NCI-H1105 treated with DMSO at 0.1 percent for 48 hours (cell line): ENCODE measurements around the gene SAMD10.
"Not testable (repeated sequence)": the region's sequence is repeated elsewhere in the genome, so short reads cannot be mapped to it uniquely, and the experiment has no call there.

ENCODE experiments used
- DNase-seq: peaks from one replicate; lab custom pipeline; 2025; lab: John Stamatoyannopoulos, UW

Gene SAMD10

GRCh38 chr20:64001607-64002011 lies 22.2 kb upstream of the SAMD10 start:
- DNase-seq, result peak; percentile 37

DNA sequence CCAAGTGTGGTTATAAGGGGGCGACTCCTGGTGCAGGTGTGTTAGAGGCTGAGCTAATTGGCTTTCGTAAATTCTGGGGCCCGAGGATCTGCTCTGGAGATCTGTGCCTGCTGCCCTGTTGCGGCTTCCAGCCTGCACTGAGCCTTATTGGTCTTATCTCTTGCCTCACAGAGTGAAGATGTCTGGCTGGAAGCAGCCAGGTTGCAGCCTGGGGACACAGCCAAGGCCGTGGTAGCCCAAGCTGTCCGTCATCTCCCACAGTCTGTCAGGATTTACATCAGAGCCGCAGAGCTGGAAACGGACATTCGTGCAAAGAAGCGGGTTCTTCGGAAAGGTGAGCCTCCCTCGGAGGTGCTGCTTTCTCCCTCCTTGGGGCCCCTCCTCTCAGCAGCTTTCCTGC lies 21.5 kb upstream of the SAMD10 start:
- DNase-seq, result no peak

- DNase-seq, result no peak
Observed at GRCh38 chr20:63982937-63983336, 3.5 kb upstream of the SAMD10 start.

GRCh38 chr20:63980806-63981728 lies 1.6 kb upstream of the SAMD10 start, which contains the start of gene PRPF6:
TSS of gene PRPF6 (plus strand) at chr20:63981132. CDS start at chr20:63981246, 114 bp downstream.
- DNase-seq, result peak; percentile 96

GRCh38 chr20:63980317-63980805 lies 919 bp upstream of the SAMD10 start:
- no peak for DNase-seq

DNA sequence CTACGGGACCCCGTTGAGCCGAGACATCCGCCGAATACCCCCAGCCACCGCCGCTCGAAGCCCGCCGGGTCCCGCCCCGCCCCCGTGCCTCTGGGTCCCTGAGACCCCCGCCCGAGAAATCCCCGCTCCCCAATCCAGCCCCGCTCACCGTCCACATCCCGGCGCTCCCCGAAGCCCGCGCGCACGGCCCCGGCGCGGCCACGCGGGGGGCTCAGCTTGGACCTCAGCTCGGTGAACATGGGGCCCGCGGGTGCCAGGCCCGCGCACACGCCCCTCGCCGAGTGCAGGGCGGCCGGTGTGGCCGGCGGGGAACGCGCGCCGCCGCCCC lies 249 bp downstream of the SAMD10 start:
- DNase-seq, result no peak

GRCh38 chr20:63978319-63979228 lies 868 bp downstream of the SAMD10 start:
- peak; percentile 12 for DNase-seq

DNA sequence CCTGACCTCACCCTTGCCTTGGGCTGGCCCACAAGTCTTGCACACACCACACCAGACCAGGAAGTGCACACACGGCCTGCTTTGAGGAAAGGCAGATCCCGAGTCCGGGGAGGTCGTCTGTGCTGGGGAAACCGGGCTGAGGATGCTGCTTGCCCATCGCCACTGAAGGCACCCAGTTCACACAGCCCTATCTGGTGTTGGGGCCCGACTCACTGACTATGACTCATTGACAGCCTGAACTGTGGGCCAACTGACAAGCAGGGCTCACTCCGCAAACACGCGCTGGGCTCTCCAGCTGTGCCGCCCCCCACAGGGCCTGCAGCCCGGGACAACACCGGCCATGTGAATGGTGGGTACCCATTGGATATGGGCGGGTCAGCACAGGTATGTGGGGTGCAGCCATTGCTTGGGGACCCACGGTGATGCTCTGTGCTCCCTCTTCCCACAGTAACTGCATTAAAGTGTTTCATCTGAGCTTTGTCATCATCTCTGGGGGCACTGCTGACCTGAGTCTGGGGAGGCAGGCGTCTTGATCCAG lies 1.6 kb downstream of the SAMD10 start:
- DNase-seq, result no peak

- no peak for DNase-seq
Observed at GRCh38 chr20:63976980-63977738, 2.3 kb downstream of the SAMD10 start.

- DNase-seq, result not testable (repeated sequence)
Observed at GRCh38 chr20:63976511-63976910, 2.9 kb downstream of the SAMD10 start.

DNA sequence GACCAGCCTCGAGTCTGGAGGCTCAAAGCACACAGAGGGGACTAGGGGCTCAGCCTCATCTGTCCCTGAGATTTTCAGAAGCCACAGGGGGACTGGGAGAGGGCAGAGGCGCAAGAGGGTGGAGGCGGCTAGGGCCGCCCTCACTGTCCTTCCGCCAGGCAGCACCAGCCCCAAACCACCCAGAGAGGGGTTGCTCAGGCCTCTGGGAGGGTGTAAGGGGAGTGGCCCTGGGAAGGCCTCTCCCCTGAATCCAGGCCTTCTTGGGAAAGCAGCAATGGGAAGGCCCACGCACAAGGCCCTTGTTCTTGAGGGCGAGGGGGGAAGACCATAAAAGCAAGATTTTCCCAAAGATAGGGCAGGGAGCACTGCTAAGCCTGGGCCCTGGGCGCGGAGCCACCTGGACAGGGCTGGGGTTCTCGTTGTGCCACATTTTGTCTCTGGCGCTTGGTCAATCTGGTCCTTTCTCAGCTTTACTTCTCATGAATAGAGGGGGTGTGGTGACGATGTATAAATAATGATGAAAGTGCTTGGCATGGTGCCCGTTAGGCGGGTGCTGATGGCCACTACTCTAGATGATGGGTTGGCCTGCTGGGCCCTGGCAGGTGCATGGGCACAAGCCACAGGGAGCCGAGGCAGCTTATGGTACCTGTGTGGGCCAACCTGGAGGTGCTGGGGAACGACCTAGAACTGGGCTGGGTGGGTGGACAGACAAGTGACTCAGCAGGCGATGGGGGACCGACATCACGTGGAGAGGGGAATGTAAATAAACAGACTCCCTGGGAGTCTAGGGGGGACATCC lies 4.8 kb downstream of the SAMD10 start:
- DNase-seq, result peak; percentile 40

DNA sequence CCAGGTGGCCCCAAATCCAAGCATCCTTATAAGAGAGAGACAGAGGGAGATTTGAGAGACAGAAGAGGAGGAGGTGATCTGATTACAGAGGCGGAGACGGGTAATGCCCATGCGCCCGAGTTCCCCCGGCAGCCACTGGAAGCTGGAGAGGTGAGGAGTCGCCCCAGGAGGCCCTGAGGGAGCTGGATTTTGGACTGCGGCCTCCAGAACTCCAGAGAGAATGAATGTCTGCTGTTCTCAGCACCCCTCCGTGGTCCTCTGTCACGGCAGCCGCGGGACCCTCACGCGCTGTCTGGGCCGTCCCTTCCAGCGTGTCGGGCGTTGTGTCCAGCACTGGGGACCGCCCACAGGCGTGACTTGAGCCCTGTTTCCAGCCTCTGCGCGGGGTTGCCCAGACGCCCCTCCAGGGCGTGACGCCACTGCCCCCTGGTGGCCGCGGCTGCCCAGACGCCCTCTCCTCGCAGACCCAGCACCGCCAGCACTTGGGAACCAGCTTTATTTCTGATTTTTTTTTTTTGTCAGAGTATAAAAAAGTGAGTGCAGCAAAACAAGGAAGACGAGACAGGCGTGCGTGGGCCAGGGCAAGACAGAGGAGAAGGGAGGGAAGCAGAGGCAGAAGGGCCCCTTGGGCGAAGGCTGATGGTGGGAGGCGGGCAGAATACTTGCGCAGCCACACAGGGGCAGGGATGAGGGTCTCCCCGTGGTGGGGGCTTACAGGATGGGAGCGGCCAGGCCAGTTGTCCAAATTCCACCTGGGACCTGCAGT lies 5.6 kb downstream of the SAMD10 start:
- DNase-seq, result peak; percentile 62

- no peak for DNase-seq
Observed at GRCh38 chr20:63973160-63973479, 6.3 kb downstream of the SAMD10 start.

DNA sequence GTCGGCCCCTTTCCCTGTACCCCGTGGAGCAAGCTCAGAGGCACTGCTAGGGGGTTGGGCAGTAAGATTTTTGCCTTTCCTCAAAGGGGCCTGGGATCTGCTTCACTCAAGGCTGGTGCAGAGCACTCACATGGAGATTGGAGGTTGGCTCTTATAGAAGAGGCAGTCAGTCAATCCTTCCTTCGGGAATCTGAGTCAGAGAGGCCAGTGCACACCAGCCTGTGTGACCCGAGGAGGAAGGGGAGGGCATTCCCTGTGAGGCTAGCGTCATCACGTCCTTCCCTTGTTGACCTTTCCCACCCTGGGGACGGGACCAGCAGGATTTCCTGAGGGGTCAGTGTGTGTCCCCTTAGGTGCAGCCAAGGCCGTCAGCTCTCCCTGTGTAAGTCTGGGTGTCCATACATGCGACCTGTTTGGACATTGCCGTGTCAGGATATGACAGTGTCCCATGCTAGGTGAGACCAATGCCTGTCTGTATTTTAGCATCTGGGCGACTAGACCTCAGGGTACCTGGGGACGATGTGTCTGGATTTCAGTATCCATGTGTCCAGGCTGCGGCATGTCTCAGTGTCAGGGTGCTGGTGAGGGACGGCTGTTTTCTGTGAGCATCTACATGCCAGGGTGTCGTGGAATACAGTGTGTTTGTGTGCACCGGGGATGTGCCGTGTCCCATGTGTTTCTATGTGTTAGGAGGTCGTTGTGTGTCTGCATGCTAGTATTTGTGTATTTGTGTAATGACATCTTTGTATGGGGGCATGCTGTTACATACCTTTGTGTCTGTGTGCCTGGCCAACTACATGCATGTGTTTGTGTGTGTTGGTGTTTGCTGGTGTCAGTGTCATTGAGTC lies 6.9 kb downstream of the SAMD10 start:
- no peak for DNase-seq

DNA sequence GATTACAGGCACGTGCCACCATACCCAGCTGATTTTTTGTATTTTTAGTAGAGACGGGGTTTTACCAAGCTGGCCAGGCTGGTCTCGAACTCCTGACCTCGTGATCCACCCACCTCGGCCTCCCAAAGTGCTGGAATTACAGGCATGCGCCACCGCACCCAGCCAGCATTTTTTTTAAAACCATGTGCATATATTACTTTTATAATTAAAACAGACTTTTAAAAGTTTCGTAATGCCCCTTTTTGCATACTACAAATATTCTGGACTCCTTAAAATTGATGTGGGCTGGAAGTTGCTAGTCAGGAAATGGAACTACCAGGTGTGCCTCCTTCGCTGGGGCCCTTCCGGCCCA lies 7.5 kb downstream of the SAMD10 start:
- DNase-seq, result not testable (repeated sequence)

- no peak for DNase-seq
Observed at GRCh38 chr20:63970714-63971431, 8.6 kb downstream of the SAMD10 start.

GRCh38 chr20:63969838-63970713 lies 9.4 kb downstream of the SAMD10 start, which contains the start of gene ZNF512B:
TSS of gene ZNF512B (minus strand) at chr20:63969930. CDS start at chr20:63967950, 1,980 bp downstream.
- peak; percentile 30 for DNase-seq
